HL-60/S4 treated with retinoic acid at 250 ng/mL for 4 days and 3 days (cell line): Measurements from ENCODE around the gene HOXA9.

Experiments used
- in situ Hi-C: fragments of 300-500 bp; cut with MboI; formaldehyde crosslinking; loops from 2 replicates; pipeline ENCODE4 v1.7.0; 2022; ENCODE audit warnings: low sequenced_read_pairs

HOXA9 gene

DNA sequence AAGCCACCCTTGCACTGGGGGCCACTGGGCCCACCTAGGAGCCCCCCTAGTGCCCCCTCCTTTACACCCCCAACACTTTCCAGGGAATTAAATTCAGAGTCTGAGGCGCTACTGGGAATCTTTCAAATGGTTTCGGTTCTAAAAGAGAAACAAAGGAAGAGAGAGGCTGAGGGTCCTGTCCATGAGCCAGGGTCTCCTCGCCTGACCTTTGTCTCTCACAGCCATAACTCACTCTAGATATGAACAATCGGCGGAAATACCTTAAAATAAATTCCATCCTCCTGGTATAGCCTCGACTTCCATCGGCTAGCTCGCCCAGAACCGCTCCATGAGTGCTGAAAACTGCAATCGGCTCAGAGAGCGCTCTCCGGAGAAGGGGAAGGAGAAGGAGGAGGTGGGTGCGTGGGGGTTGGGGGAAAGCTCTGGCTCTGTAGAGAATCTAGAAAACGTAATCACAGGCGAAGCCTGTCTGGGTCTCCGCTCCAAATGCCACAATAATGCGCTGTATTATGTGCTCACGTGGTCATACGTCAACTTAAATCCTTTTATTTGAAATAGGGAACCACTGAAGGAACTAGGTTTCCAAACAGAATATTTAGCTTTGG is 47.3 kb downstream of the HOXA9 start:
- in situ Hi-C loops = no loop called here

DNA sequence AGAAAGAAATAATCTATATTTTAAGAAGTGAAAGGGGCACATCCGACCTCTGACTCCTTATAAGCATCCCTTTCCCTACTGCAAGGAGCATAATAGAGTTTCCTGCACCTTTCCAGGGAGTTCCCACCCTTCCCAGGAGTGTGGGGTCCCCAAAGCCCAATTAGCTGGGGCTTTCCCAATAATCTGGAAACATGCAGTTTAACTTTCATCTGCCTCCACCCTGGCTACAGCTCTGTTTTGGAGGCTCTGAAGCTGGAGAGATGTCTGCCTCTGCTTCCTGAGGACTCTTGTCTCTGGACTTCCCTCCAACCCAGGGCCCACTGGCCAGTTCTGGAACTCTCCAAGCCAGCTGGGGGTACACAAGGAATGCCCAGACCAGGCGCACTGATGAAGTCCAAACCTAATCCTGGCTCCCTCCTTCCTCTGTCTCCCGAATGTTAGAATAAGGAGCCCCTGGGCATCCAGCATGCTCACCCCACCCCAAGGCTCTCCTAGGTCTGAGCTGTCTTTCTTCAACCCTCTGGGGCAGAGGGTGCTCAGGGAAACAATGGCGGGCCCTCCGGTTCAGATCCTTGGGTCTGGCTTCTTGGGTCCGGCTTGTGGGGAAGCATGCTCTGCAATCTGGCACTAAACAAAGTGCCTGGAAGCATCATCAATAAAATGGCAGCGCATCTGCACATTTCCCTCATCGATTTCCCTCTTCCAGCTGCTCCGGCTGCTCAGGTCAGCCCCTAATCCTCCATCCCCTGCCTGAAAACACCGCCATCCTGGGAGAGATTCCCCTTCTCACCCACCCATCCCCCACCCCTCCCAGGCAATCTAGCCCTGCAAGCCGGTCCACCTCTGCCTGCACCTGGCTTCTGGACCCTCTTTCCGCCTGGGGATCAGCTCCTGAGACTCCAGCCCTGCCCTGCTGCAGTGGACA is 48.1 kb downstream of the HOXA9 start:
- in situ Hi-C loops = no loop called here

DNA sequence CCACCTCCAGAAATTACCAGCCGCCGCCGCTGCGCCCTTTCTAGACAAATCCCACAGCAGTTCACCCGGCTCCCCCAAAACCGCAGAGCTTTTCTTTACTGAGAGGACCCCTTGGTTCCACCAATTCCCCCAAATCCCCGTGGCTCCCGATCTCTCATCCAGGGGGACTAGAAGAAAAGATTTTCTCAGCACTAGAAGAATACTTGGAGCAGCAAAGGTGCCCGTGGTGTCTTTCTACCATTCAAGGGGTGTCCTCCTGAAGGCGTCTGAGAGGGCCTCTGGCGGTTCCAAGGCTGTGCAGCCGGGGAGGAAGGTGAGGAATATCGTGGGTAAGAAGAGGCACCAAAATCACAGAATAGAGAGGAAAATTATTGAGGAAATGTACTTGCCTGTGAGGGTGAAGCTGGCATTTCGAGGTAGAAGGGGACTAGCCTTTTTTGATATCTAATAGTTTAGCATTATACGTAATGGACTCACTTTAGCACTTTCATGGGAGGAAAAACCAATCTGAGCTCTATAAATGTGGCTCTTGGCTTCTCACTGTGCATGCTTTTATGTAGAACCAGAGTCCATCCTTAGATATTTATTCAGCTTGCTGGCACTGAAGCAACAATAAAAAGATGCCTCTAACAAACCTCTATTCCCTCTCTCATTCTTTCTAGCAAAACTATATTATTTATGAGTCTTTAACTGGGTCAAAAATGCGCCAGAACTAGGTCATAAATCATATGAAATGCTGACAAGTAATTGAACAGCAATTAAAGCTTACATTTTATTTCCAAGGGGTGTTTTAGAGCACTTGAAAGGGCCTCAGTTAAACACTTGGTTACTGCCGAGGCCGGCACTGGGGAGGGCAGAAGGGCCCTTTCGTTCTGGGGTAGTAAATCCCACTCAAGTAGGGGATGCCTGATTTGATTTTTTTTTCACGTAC is 49.0 kb downstream of the HOXA9 start:
- in situ Hi-C loops = no loop called here

DNA sequence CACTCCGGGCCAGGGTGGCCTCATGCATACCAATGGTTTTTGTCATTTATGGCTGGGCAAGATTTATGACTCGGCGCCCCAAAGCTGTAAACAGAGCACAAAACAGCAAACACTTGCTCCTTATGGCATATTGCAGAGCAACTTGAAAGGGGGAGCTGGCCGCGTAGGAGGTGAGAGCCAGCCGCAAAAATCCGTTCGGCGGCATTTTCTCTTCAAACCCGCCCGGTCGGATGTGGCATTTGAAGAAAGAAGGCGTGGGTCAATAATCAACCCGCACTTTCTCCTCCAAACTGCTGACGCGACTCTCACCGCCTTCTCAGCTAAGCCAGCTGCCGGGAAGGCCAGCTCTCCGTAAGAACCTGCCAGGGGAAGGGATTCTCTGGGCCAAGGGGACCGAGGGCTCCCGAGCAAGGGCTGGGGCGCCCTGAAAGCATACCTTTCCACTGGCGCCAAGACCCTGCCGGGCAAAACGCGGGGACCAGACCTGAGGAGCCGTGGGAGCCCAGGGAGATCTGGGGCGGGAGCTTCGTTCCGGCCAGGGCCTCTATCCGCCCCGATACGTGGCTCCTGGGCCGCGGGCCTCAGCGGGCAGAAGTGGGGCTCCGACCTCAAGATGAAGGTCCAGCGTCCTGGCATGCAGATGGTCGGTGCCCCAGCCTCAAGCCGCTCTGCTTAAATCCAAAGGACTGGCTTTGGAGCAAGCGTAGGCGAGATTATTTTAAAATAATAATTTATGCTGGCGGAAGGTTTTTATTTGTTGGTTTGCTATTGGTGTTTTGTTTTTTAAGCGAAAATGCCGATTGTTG is 49.9 kb downstream of the HOXA9 start:
- in situ Hi-C loops = no loop called here

DNA sequence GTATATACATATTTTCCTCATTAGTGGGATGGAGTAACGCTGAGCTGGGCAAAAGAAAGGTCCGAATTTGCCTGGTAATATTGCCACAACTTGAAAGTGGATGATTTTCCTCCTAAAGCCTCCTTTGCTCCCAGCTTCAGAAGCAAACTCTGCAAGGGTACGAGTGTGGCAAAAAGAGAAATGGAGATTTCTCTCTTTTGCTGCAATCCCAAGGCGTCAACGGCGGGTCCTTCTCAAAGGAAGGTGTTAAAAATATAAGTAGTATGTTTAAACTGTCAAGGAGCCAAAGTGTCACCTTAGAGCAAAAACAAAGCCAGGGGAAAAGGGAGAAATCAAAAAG is 50.5 kb downstream of the HOXA9 start:
- in situ Hi-C loops = no loop called here

DNA sequence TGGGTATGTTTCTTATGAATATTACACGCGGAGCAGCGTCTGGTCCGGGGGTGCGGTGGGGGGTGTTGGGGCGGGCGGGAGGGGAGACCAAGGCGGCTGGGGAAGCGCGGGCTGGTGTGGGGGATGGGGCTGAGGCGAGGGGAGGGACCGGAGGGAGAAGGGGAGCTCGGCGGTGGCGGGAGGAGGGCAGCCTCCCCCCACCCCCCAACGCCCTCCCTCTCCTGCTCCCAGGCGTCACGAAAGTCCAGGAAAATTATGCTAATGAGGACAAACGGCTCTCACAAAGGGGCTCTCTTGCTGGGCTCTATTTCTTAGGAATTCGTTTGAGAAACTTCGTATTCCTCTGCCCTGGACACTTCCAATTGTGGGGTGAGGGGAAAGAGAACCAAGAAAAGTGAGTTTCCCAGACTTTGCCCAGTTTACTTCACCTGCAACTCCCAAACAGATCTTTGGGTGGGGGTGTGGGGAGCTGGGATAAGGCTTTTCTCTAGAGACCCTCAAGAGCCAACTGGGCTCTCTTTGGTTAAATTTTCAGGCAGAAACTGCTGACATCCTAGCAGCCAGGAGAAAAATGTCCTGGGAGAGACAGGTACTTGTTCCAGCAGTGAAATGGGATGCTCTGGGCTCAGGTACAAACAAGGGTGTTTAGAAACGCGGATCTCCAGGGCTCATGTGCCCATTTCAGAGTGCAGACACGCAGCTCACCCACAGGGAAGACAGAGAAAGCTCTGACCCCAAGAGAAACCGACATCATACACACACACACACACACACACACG is 51.2 kb downstream of the HOXA9 start:
- in situ Hi-C loops = no loop called here

DNA sequence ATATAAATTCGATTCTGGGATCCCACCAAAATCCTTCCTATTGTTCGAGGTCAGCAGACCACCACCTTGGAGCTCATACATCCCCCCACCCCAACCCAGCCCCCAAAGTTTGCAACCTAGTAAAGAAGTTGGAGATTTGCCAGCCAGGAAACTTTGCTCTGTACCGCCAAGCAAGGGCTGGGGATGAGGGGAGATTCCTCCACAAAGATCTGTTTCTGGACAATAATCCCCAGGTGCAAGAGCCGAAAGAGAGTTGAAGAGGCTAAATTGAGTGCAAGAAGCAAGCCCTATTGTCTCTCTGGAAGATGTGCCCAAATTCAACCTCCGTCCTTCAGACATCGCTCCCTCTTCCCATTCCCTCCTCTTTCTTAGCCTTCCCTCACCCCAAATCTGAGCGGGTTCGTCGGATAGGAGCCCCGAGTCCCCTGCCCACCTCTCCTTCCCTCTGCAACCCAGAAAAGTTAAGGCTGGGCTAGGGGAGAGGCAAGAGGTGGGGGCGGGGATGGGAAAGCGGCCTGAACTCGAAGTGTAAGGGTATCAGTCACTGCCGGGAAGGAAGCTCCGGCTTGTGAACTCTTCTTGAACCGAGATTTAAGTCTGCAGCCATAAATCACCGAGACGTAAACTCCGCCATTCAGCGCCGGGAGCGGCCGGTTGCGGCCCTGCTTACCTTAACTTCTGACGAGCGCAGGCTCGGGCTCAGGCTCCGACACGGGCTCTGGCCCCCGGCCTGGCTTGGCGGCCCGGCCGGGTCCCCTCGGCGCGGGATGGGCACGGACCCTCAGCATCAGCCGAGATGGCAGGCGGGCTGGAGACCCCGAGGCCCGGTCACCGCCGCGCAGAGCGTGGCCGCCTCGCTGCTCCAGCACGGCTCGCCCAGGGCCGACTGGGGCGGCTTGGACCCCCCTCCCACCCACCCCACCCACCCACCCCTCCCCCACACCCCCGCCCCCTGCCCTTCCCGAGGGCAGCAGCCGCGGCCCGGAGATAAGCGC is 52.1 kb downstream of the HOXA9 start:
- in situ Hi-C loops = no loop called here
